Measurements from ENCODE around the gene MMP25.

DNA sequence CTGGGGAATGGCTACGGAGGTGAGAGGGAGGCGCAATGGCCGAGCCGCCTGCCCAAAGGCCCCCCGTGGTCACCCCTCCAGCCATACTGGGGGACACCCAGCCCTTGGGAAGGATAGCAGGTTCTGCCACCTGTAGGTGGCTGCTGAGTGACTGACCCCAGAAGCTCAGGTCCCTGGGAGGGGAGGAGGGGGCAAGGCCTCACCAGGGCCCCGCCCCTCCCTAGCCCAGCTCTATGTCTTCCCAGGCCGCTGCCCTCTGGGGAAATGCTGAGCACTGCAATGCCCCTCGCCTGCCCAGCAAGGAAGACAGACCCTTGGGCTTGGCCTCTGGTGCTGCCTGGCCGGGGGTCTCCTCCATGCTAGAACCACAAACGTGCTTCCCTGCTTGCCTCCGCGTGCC is 45.0 kb upstream of the MMP25 start:
- TF ChIP-seq, protein P1, sequence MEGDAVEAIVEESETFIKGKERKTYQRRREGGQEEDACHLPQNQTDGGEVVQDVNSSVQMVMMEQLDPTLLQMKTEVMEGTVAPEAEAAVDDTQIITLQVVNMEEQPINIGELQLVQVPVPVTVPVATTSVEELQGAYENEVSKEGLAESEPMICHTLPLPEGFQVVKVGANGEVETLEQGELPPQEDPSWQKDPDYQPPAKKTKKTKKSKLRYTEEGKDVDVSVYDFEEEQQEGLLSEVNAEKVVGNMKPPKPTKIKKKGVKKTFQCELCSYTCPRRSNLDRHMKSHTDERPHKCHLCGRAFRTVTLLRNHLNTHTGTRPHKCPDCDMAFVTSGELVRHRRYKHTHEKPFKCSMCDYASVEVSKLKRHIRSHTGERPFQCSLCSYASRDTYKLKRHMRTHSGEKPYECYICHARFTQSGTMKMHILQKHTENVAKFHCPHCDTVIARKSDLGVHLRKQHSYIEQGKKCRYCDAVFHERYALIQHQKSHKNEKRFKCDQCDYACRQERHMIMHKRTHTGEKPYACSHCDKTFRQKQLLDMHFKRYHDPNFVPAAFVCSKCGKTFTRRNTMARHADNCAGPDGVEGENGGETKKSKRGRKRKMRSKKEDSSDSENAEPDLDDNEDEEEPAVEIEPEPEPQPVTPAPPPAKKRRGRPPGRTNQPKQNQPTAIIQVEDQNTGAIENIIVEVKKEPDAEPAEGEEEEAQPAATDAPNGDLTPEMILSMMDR (IDR thresholded peaks at IDR 0.05), result no peak
- no peak for TF ChIP-seq EZH2 (IDR thresholded peaks at IDR 0.05; ENCODE audit: borderline replicate concordance, insufficient read depth, low read depth, low read length, poor library complexity, severe bottlenecking)
